DOHH2 (cell line): ENCODE data around the gene PLCG2.
A peak's percentile ranks its signal among the peaks of the same experiment; 100 is the strongest.

ENCODE experiments used
- H3F3A ChIP-seq: fragments of 200-600 bp; sonication (generic), shearing (Covaris generic); 2 replicates; pipeline ENCODE4 v1.6.0; 2016; ENCODE audit warnings: antibody characterized with exemption, mild to moderate bottlenecking; ENCODE audit not compliant: control insufficient read depth, insufficient read depth
- H3K27ac ChIP-seq: fragments of 200-600 bp; sonication (generic); 2 replicates; pipeline ENCODE4 v1.5.1; 2014; ENCODE audit warnings: low read depth, mild to moderate bottlenecking, low read length, moderate library complexity
- H3K27me3 ChIP-seq: fragments of 200-600 bp; sonication (generic); 2 replicates; pipeline ENCODE4 v1.6.1; 2014; ENCODE audit warnings: mild to moderate bottlenecking, low read length, mixed read lengths; ENCODE audit not compliant: control insufficient read depth
- H3K36me3 ChIP-seq: fragments of 200-600 bp; sonication (generic); 2 replicates; pipeline ENCODE4 v1.6.1; 2014; ENCODE audit warnings: mild to moderate bottlenecking, low read length, moderate library complexity, mixed read lengths; ENCODE audit not compliant: control insufficient read depth
- H3K4me1 ChIP-seq: fragments of 200-600 bp; sonication (generic); 2 replicates; pipeline ENCODE4 v1.6.1; 2014; ENCODE audit warnings: mild to moderate bottlenecking, low read length, mixed read lengths; ENCODE audit not compliant: control insufficient read depth
- H3K4me2 ChIP-seq: fragments of 200-600 bp; sonication (generic); 2 replicates; pipeline ENCODE4 v1.6.0; 2014; ENCODE audit warnings: mild to moderate bottlenecking, low read length, moderate library complexity
- H3K4me3 ChIP-seq: fragments of 200-600 bp; sonication (generic); 2 replicates; pipeline ENCODE4 v1.5.1; 2014; ENCODE audit warnings: mild to moderate bottlenecking, low read length, mixed read lengths
- H3K79me2 ChIP-seq: fragments of 200-600 bp; sonication (generic); 2 replicates; pipeline ENCODE4 v1.6.1; 2014; ENCODE audit warnings: mild to moderate bottlenecking, low read length, mixed read lengths; ENCODE audit not compliant: control insufficient read depth
- H3K9me2 ChIP-seq: fragments of 200-600 bp; sonication (generic); replicated peaks from 2 replicates; pipeline ENCODE4 v1.6.1; 2014; ENCODE audit warnings: mild to moderate bottlenecking, low read length, mixed read lengths; ENCODE audit not compliant: control insufficient read depth
- H3K9me3 ChIP-seq: fragments of 200-600 bp; sonication (generic); 2 replicates; pipeline ENCODE4 v1.6.1; 2014; ENCODE audit warnings: antibody characterized with exemption, low read length, mixed read lengths; ENCODE audit not compliant: control insufficient read depth, insufficient read depth
- H4K20me1 ChIP-seq: fragments of 200-600 bp; sonication (generic); 2 replicates; pipeline ENCODE4 v1.6.0; 2014; ENCODE audit warnings: low read depth, mild to moderate bottlenecking, antibody characterized with exemption, low read length, moderate library complexity; ENCODE audit not compliant: control insufficient read depth, insufficient read depth
- CTCF ChIP-seq: fragments of 200-600 bp; sonication (generic); IDR thresholded peaks from one replicate; pipeline ENCODE4 v1.5.1; 2014; ENCODE audit warnings: antibody characterized with exemption, mild to moderate bottlenecking, low read depth, low read length; ENCODE audit not compliant: poor library complexity, severe bottlenecking
- EZH2phosphoT487 ChIP-seq: fragments of 200-600 bp; sonication (generic); IDR thresholded peaks from 2 replicates; pipeline ENCODE4 v1.6.1; 2017; ENCODE audit warnings: borderline replicate concordance, mild to moderate bottlenecking, antibody characterized with exemption, low read length, moderate library complexity, mixed read lengths

The PLCG2 gene

GRCh38 chr16:81885976-81886586, 107.0 kb downstream of the PLCG2 start:
- TF ChIP-seq CTCF: peak; percentile 87
- no peak for TF ChIP-seq EZH2phosphoT487
- Histone ChIP-seq H3K4me1 (peaks cover 6% of the 10 kb centered on the region), H3K9me3 (no peaks in the 10 kb centered on the region), H3K4me2 (no peak overlapping the region), H3K36me3 (peaks cover 91% of the 10 kb centered on the region), H3K27ac (no peak overlapping the region), H3K79me2 (peaks cover 17% of the 10 kb centered on the region), H3K4me3 (no peak overlapping the region), H4K20me1 (peaks cover 1% of the 10 kb centered on the region; the same call in 1 of the 2 replicates), H3F3A (peaks cover 24% of the 10 kb centered on the region), H3K27me3 (no peaks in the 10 kb centered on the region), H3K9me2 (no peaks in the 10 kb centered on the region)

- no peak overlapping the region for H3K4me2 ChIP-seq
- peaks cover 6% of the 10 kb centered on the region for H3K4me1 ChIP-seq
- peaks cover 93% of the 10 kb centered on the region for H3K36me3 ChIP-seq
- peaks cover 24% of the 10 kb centered on the region for H3F3A ChIP-seq
- no peaks in the 10 kb centered on the region for H3K27me3 ChIP-seq
- peaks cover 5% of the 10 kb centered on the region; the same call in 1 of the 2 replicates for H4K20me1 ChIP-seq
- H3K9me2 ChIP-seq: no peaks in the 10 kb centered on the region
- no peaks in the 10 kb centered on the region for H3K9me3 ChIP-seq
- no peak overlapping the region for H3K27ac ChIP-seq
- no peak overlapping the region for H3K4me3 ChIP-seq
- TF ChIP-seq CTCF: no peak
- H3K79me2 ChIP-seq: peaks cover 27% of the 10 kb centered on the region
These were observed 109.7 kb downstream of the PLCG2 start for GRCh38 chr16:81888520-81889394.

GRCh38 chr16:81891736-81892364, 112.8 kb downstream of the PLCG2 start:
- H3K36me3 ChIP-seq: peaks cover 96% of the 10 kb centered on the region
- no peak overlapping the region for H3K27ac ChIP-seq
- no peaks in the 10 kb centered on the region for H3K9me2 ChIP-seq
- TF ChIP-seq EZH2phosphoT487 (no peak), CTCF (no peak)
- no peaks in the 10 kb centered on the region for H3K27me3 ChIP-seq
- H3K4me2 ChIP-seq: no peak overlapping the region
- H3F3A ChIP-seq: peaks cover 11% of the 10 kb centered on the region
- H3K4me3 ChIP-seq: no peak overlapping the region
- peaks cover 5% of the 10 kb centered on the region; the same call in 1 of the 2 replicates for H4K20me1 ChIP-seq
- H3K79me2 ChIP-seq: peaks cover 24% of the 10 kb centered on the region
- no peaks in the 10 kb centered on the region for H3K9me3 ChIP-seq
- H3K4me1 ChIP-seq: no peaks in the 10 kb centered on the region
